ENCODE data around the gene CD47.

The CD47 gene

GRCh38 chr3:108099244-108099643 lies 8.4 kb upstream of the CD47 start:
- Histone ChIP-seq H3K9ac (ENCODE audit: low read length) (no peak overlapping the region), H3K4me1 (ENCODE audit: control insufficient read depth, insufficient read depth, low read length) (peaks cover 7% of the 10 kb centered on the region; the same call in 1 of the 2 replicates), H3K4me3 (ENCODE audit: low read depth, low read length) (no peak overlapping the region), H3K36me3 (ENCODE audit: control insufficient read depth, insufficient read depth, low read length) (no peaks in the 10 kb centered on the region), H3K27me3 (ENCODE audit: control insufficient read depth, insufficient read depth, low read length) (no peaks in the 10 kb centered on the region), H3K9me3 (ENCODE audit: control insufficient read depth, insufficient read depth, low read depth, low read length) (no peaks in the 10 kb centered on the region), H3K27ac (ENCODE audit: low read depth, low read length) (no peak overlapping the region)

- Histone ChIP-seq H3K4me3 (ENCODE audit: low read depth, low read length) (no peak overlapping the region), H3K9me3 (ENCODE audit: control insufficient read depth, insufficient read depth, low read depth, low read length) (no peaks in the 10 kb centered on the region), H3K27ac (ENCODE audit: low read depth, low read length) (no peak overlapping the region), H3K4me1 (ENCODE audit: control insufficient read depth, insufficient read depth, low read length) (no peaks in the 10 kb centered on the region), H3K27me3 (ENCODE audit: control insufficient read depth, insufficient read depth, low read length) (peaks cover 2% of the 10 kb centered on the region), H3K9ac (ENCODE audit: low read length) (no peak overlapping the region), H3K36me3 (ENCODE audit: control insufficient read depth, insufficient read depth, low read length) (no peaks in the 10 kb centered on the region)
Observed at GRCh38 chr3:108098003-108098370, 7.2 kb upstream of the CD47 start.

GRCh38 chr3:108097322-108098002 lies 6.6 kb upstream of the CD47 start:
- Histone ChIP-seq H3K9me3 (ENCODE audit: control insufficient read depth, insufficient read depth, low read depth, low read length) (no peaks in the 10 kb centered on the region), H3K4me1 (ENCODE audit: control insufficient read depth, insufficient read depth, low read length) (no peaks in the 10 kb centered on the region), H3K27ac (ENCODE audit: low read depth, low read length) (no peak overlapping the region), H3K36me3 (ENCODE audit: control insufficient read depth, insufficient read depth, low read length) (no peaks in the 10 kb centered on the region), H3K4me3 (ENCODE audit: low read depth, low read length) (no peak overlapping the region), H3K27me3 (ENCODE audit: control insufficient read depth, insufficient read depth, low read length) (peaks cover 8% of the 10 kb centered on the region), H3K9ac (ENCODE audit: low read length) (no peak overlapping the region)

- Histone ChIP-seq H3K36me3 (ENCODE audit: control insufficient read depth, insufficient read depth, low read length) (no peaks in the 10 kb centered on the region), H3K27ac (ENCODE audit: low read depth, low read length) (no peak overlapping the region), H3K27me3 (ENCODE audit: control insufficient read depth, insufficient read depth, low read length) (peaks cover 15% of the 10 kb centered on the region), H3K4me1 (ENCODE audit: control insufficient read depth, insufficient read depth, low read length) (no peaks in the 10 kb centered on the region), H3K9me3 (ENCODE audit: control insufficient read depth, insufficient read depth, low read depth, low read length) (0 out of 2 replicates have a peak, but pooled peaks cover 2% of the 10 kb centered on the region), H3K4me3 (ENCODE audit: low read depth, low read length) (no peak overlapping the region), H3K9ac (ENCODE audit: low read length) (no peak overlapping the region)
Observed at GRCh38 chr3:108096532-108097321, 5.9 kb upstream of the CD47 start.

- H3K27ac ChIP-seq (ENCODE audit: low read depth, low read length): no peak overlapping the region
- no peak overlapping the region for H3K9ac ChIP-seq (ENCODE audit: low read length)
- peaks cover 36% of the 10 kb centered on the region for H3K27me3 ChIP-seq (ENCODE audit: control insufficient read depth, insufficient read depth, low read length)
- no peak overlapping the region for H3K4me3 ChIP-seq (ENCODE audit: low read depth, low read length)
- H3K36me3 ChIP-seq (ENCODE audit: control insufficient read depth, insufficient read depth, low read length): no peaks in the 10 kb centered on the region
- H3K4me1 ChIP-seq (ENCODE audit: control insufficient read depth, insufficient read depth, low read length): peaks cover 4% of the 10 kb centered on the region
- H3K9me3 ChIP-seq (ENCODE audit: control insufficient read depth, insufficient read depth, low read depth, low read length): 0 out of 2 replicates have a peak, but pooled peaks cover 6% of the 10 kb centered on the region
Observed at GRCh38 chr3:108093616-108094015, 2.8 kb upstream of the CD47 start.

GRCh38 chr3:108093021-108093420 lies 2.2 kb upstream of the CD47 start:
- Histone ChIP-seq H3K27ac (ENCODE audit: low read depth, low read length) (no peak overlapping the region), H3K4me1 (ENCODE audit: control insufficient read depth, insufficient read depth, low read length) (peaks cover 4% of the 10 kb centered on the region), H3K27me3 (ENCODE audit: control insufficient read depth, insufficient read depth, low read length) (peaks cover 36% of the 10 kb centered on the region), H3K9ac (ENCODE audit: low read length) (no peak overlapping the region), H3K9me3 (ENCODE audit: control insufficient read depth, insufficient read depth, low read depth, low read length) (0 out of 2 replicates have a peak, but pooled peaks cover 6% of the 10 kb centered on the region), H3K36me3 (ENCODE audit: control insufficient read depth, insufficient read depth, low read length) (no peaks in the 10 kb centered on the region), H3K4me3 (ENCODE audit: low read depth, low read length) (no peak overlapping the region)

GRCh38 chr3:108092501-108092900 lies 1.7 kb upstream of the CD47 start:
- Histone ChIP-seq H3K4me3 (ENCODE audit: low read depth, low read length) (no peak overlapping the region), H3K9me3 (ENCODE audit: control insufficient read depth, insufficient read depth, low read depth, low read length) (0 out of 2 replicates have a peak, but pooled peaks cover 6% of the 10 kb centered on the region), H3K27ac (ENCODE audit: low read depth, low read length) (no peak overlapping the region), H3K4me1 (ENCODE audit: control insufficient read depth, insufficient read depth, low read length) (peaks cover 4% of the 10 kb centered on the region), H3K9ac (ENCODE audit: low read length) (no peak overlapping the region), H3K27me3 (ENCODE audit: control insufficient read depth, insufficient read depth, low read length) (peaks cover 36% of the 10 kb centered on the region), H3K36me3 (ENCODE audit: control insufficient read depth, insufficient read depth, low read length) (no peaks in the 10 kb centered on the region)

GRCh38 chr3:108091498-108092250 lies 843 bp upstream of the CD47 start:
- Histone ChIP-seq H3K27ac (ENCODE audit: low read depth, low read length) (no peak overlapping the region), H3K36me3 (ENCODE audit: control insufficient read depth, insufficient read depth, low read length) (no peaks in the 10 kb centered on the region), H3K9ac (ENCODE audit: low read length) (no peak overlapping the region), H3K9me3 (ENCODE audit: control insufficient read depth, insufficient read depth, low read depth, low read length) (0 out of 2 replicates have a peak, but pooled peaks cover 6% of the 10 kb centered on the region), H3K27me3 (ENCODE audit: control insufficient read depth, insufficient read depth, low read length) (peaks cover 36% of the 10 kb centered on the region), H3K4me3 (ENCODE audit: low read depth, low read length) (peak overlapping the region; percentile 91), H3K4me1 (ENCODE audit: control insufficient read depth, insufficient read depth, low read length) (peaks cover 4% of the 10 kb centered on the region)

- peak overlapping the region; percentile 62 for H3K9ac ChIP-seq (ENCODE audit: low read length)
- no peak overlapping the region for H3K27ac ChIP-seq (ENCODE audit: low read depth, low read length)
- H3K36me3 ChIP-seq (ENCODE audit: control insufficient read depth, insufficient read depth, low read length): no peaks in the 10 kb centered on the region
- peaks cover 36% of the 10 kb centered on the region for H3K27me3 ChIP-seq (ENCODE audit: control insufficient read depth, insufficient read depth, low read length)
- H3K9me3 ChIP-seq (ENCODE audit: control insufficient read depth, insufficient read depth, low read depth, low read length): 0 out of 2 replicates have a peak, but pooled peaks cover 6% of the 10 kb centered on the region
- H3K4me3 ChIP-seq (ENCODE audit: low read depth, low read length): peak overlapping the region; percentile 91
- H3K4me1 ChIP-seq (ENCODE audit: control insufficient read depth, insufficient read depth, low read length): peaks cover 4% of the 10 kb centered on the region
Observed at GRCh38 chr3:108090049-108090700, 656 bp downstream of the CD47 start.

- Histone ChIP-seq H3K36me3 (ENCODE audit: control insufficient read depth, insufficient read depth, low read length) (no peaks in the 10 kb centered on the region), H3K9me3 (ENCODE audit: control insufficient read depth, insufficient read depth, low read depth, low read length) (0 out of 2 replicates have a peak, but pooled peaks cover 6% of the 10 kb centered on the region), H3K4me3 (ENCODE audit: low read depth, low read length) (peak overlapping the region; percentile 91), H3K4me1 (ENCODE audit: control insufficient read depth, insufficient read depth, low read length) (peaks cover 4% of the 10 kb centered on the region), H3K9ac (ENCODE audit: low read length) (no peak overlapping the region), H3K27me3 (ENCODE audit: control insufficient read depth, insufficient read depth, low read length) (peaks cover 36% of the 10 kb centered on the region), H3K27ac (ENCODE audit: low read depth, low read length) (no peak overlapping the region)
Observed at GRCh38 chr3:108089579-108089978, 1.3 kb downstream of the CD47 start.

Measured in HUES6 (cell line).